C4-2B (cell line): ENCODE results near the gene GNB1L.

Source experiments
- ZFX ChIP-seq: fragments of 450-650 bp; IDR thresholded peaks from 2 replicates; pipeline ENCODE4 v1.6.1; 2017
- TF ChIP-seq, protein P1 (sequence below): fragments of 450-650 bp; conservative IDR thresholded peaks from 2 replicates; pipeline ENCODE4 v1.5.1; 2017; ENCODE audit warnings: mild to moderate bottlenecking

GRCh38 chr22:19851291-19852176, 3.1 kb downstream of the GNB1L start:
- TF ChIP-seq, protein P1, sequence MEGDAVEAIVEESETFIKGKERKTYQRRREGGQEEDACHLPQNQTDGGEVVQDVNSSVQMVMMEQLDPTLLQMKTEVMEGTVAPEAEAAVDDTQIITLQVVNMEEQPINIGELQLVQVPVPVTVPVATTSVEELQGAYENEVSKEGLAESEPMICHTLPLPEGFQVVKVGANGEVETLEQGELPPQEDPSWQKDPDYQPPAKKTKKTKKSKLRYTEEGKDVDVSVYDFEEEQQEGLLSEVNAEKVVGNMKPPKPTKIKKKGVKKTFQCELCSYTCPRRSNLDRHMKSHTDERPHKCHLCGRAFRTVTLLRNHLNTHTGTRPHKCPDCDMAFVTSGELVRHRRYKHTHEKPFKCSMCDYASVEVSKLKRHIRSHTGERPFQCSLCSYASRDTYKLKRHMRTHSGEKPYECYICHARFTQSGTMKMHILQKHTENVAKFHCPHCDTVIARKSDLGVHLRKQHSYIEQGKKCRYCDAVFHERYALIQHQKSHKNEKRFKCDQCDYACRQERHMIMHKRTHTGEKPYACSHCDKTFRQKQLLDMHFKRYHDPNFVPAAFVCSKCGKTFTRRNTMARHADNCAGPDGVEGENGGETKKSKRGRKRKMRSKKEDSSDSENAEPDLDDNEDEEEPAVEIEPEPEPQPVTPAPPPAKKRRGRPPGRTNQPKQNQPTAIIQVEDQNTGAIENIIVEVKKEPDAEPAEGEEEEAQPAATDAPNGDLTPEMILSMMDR = no peak
- no peak for TF ChIP-seq ZFX
